RPMI7951 (cell line): Measurements from ENCODE around the gene REC8. TPM values are rescaled to one million over a fixed set of nuclear protein-coding genes. Genes with fewer than 3 reads are reported as not detected.

ENCODE experiments used
- DNase-seq: peaks from one replicate; pipeline ENCODE4 v3.0.0-alpha.2; 2012; ENCODE audit warnings: low read depth
- total RNA-seq: library from RNA; depleted of rRNA; stranded (reverse); fragments of >200 nt; shearing (Covaris generic); gene quantifications from 2 replicates; pipeline ENCODE4 v1.2.3, GENCODE V29; 2014

The REC8 gene
- total RNA-seq, 1 experiment from 2014 or later: 1.1 TPM

- no peak for DNase-seq
Measured at GRCh38 chr14:24159777-24160498, 11.9 kb upstream of the REC8 start.

GRCh38 chr14:24160499-24160849 is 11.4 kb upstream of the REC8 start:
- no peak for DNase-seq

- peak; percentile 92 for DNase-seq
Measured at GRCh38 chr14:24160850-24161804, 10.8 kb upstream of the REC8 start, which contains the start of gene IRF9. Gene IRF9, plus strand, starts transcription at chr14:24161265. Its CDS starts 880 bp downstream, at chr14:24162145.

- DNase-seq: no peak
Measured at GRCh38 chr14:24162093-24162492, 9.8 kb upstream of the REC8 start.

GRCh38 chr14:24164518-24164991 is 7.3 kb upstream of the REC8 start:
- DNase-seq: no peak

GRCh38 chr14:24165785-24166184 is 6.1 kb upstream of the REC8 start:
- DNase-seq: no peak

- no peak for DNase-seq
Measured at GRCh38 chr14:24167469-24168114, 4.3 kb upstream of the REC8 start.

GRCh38 chr14:24172261-24172860 is 481 bp downstream of the REC8 start:
- no peak for DNase-seq

GRCh38 chr14:24172871-24173281 is 996 bp downstream of the REC8 start:
- no peak for DNase-seq

- no peak for DNase-seq
Measured at GRCh38 chr14:24176599-24176998, 4.7 kb downstream of the REC8 start.

GRCh38 chr14:24177041-24177825 is 5.4 kb downstream of the REC8 start:
- DNase-seq: no peak

- no peak for DNase-seq
Measured at GRCh38 chr14:24177891-24178290, 6.0 kb downstream of the REC8 start.

- no peak for DNase-seq
Measured at GRCh38 chr14:24178399-24179178, 6.7 kb downstream of the REC8 start.

- DNase-seq: no peak
Measured at GRCh38 chr14:24179294-24179960, 7.5 kb downstream of the REC8 start.

GRCh38 chr14:24179961-24180796 is 8.3 kb downstream of the REC8 start:
- peak; percentile 16 for DNase-seq

- no peak for DNase-seq
Measured at GRCh38 chr14:24181371-24182077, 9.6 kb downstream of the REC8 start.

GRCh38 chr14:24182110-24182882 is 10.4 kb downstream of the REC8 start:
- DNase-seq: no peak
